Measurements from ENCODE around the gene ZNF646. TPM values are rescaled to one million over a fixed set of nuclear protein-coding genes. Genes with fewer than 3 reads are reported as not detected.

Gene ZNF646
- total and polyA plus RNA-seq, 2 of the 13 experiments (the other 11 are each of a cell fraction or from before 2014, with no cell fraction given), result 3.4 to 10.9 TPM

GRCh38 chr16:31094424-31095120, 20.4 kb downstream of the ZNF646 start, which contains the start of gene VKORC1 (continued):
- no peak for TF ChIP-seq ZBTB40 (IDR thresholded peaks at IDR 0.05)
- TF ChIP-seq ZBTB40 (CRISPR knock-in tag; IDR thresholded peaks at IDR 0.05), result 0 out of 2 replicates have a peak, but pooled peaks have one; percentile 76
- TF ChIP-seq NCOR1 (IDR thresholded peaks at IDR 0.05; ENCODE audit: borderline replicate concordance, low read length), result no peak
- no peak for TF ChIP-seq ZNF484 (CRISPR knock-in tag; IDR thresholded peaks at IDR 0.05; ENCODE audit: borderline replicate concordance, low read depth)
- no peak for TF ChIP-seq ZNF850 (CRISPR knock-in tag; conservative IDR thresholded peaks at IDR 0.05)
- peak; percentile 18 for TF ChIP-seq DBP (CRISPR knock-in tag; IDR thresholded peaks at IDR 0.05; ENCODE audit: not compliant biosample characterization)
- peak; percentile 78; the same call in 1 of the 2 replicates for TF ChIP-seq ZFP90 (CRISPR knock-in tag; IDR thresholded peaks at IDR 0.05; ENCODE audit: borderline replicate concordance)
- TF ChIP-seq ZNF792 (CRISPR knock-in tag; IDR thresholded peaks at IDR 0.05), result peak; percentile 82
- TF ChIP-seq NCOA5 (CRISPR knock-in tag; IDR thresholded peaks at IDR 0.05), result no peak
- peak; percentile 77; the same call in 1 of the 2 replicates for TF ChIP-seq ZNF274 (CRISPR knock-in tag; IDR thresholded peaks at IDR 0.05)
- TF ChIP-seq IKZF4 (CRISPR knock-in tag; IDR thresholded peaks at IDR 0.05; ENCODE audit: borderline replicate concordance, low read depth, not compliant biosample characterization), result peak; percentile 19
- TF ChIP-seq GTF3A (CRISPR knock-in tag; conservative IDR thresholded peaks at IDR 0.05), result 0 out of 2 replicates have a peak, but pooled peaks have one; percentile 57
- TF ChIP-seq SPEN (CRISPR knock-in tag; IDR thresholded peaks at IDR 0.05; ENCODE audit: low read depth), result peak; percentile 91
- TF ChIP-seq JUND (CRISPR knock-in tag; IDR thresholded peaks at IDR 0.05), result peak; percentile 32; the same call in 1 of the 2 replicates
- TF ChIP-seq HMG20A (CRISPR knock-in tag; IDR thresholded peaks at IDR 0.05; ENCODE audit: borderline replicate concordance), result no peak
- TF ChIP-seq POLR2AphosphoS2 (IDR thresholded peaks at IDR 0.05; ENCODE audit: low read depth, low read length), result no peak
- TF ChIP-seq FOXO4 (CRISPR knock-in tag; conservative IDR thresholded peaks at IDR 0.05), result no peak
- no peak for TF ChIP-seq FOSL1 (CRISPR knock-in tag; IDR thresholded peaks at IDR 0.05; ENCODE audit: borderline replicate concordance)
- TF ChIP-seq HOXA7 (CRISPR knock-in tag; IDR thresholded peaks at IDR 0.05), result no peak
